Measurements from ENCODE around the gene PTPN14.

DNA sequence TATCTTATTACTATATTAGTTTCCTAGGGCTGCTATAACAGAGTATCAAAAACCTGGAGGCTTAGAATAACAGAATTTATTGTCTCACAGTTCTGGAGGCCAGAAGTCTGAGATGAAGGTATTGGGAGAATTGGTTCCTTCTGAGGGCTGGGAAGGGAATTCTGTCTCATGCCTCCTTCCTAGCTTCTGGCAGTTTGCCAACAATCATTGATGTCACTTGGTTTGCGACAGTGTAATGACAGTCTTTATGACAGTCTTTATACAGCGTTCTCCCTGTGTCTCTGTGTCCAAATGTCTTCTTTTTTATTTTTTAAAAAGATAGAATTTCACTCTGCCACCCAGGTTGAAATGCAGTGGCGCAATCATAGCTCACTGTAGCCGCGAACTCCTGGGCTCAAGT, 35.8 kb upstream of the PTPN14 start:
- TF ChIP-seq CTCF (conservative IDR thresholded peaks at IDR 0.05), result no peak
- TF ChIP-seq ZFX (IDR thresholded peaks at IDR 0.05), result no peak

Measured in C4-2B (cell line).